ENCODE results near the gene PLA2G4D.

Gene PLA2G4D

DNA sequence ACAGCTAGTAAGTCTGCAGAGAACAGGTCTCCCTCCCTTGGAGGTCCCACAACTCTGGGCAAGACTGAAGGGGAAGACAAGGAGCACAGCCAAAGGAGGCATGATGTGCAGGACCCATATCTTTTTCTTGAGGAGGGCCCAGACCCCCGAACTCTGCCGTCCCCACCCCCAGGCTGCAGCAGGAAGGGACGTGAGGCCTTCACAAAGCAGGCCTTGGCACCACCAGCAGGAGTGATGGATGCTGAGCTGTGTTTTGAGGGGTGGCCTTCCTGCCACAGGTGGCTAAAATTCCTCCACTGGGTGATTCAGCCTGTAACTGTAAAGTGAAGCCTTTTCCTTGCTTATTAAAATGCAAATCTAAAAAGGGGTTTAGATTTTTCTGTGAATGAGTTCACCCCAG, 8.6 kb downstream of the PLA2G4D start:
- H3K4me3 ChIP-seq (replicated peaks; ENCODE audit: low read depth, low read length) = no peak overlapping the region
- DNase-seq (ENCODE audit: extremely low read depth, low read depth) = no peak
- TF ChIP-seq, protein P1, sequence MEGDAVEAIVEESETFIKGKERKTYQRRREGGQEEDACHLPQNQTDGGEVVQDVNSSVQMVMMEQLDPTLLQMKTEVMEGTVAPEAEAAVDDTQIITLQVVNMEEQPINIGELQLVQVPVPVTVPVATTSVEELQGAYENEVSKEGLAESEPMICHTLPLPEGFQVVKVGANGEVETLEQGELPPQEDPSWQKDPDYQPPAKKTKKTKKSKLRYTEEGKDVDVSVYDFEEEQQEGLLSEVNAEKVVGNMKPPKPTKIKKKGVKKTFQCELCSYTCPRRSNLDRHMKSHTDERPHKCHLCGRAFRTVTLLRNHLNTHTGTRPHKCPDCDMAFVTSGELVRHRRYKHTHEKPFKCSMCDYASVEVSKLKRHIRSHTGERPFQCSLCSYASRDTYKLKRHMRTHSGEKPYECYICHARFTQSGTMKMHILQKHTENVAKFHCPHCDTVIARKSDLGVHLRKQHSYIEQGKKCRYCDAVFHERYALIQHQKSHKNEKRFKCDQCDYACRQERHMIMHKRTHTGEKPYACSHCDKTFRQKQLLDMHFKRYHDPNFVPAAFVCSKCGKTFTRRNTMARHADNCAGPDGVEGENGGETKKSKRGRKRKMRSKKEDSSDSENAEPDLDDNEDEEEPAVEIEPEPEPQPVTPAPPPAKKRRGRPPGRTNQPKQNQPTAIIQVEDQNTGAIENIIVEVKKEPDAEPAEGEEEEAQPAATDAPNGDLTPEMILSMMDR (IDR thresholded peaks at IDR 0.05; ENCODE audit: low read depth, low read length, missing control alignments) = no peak

DNA sequence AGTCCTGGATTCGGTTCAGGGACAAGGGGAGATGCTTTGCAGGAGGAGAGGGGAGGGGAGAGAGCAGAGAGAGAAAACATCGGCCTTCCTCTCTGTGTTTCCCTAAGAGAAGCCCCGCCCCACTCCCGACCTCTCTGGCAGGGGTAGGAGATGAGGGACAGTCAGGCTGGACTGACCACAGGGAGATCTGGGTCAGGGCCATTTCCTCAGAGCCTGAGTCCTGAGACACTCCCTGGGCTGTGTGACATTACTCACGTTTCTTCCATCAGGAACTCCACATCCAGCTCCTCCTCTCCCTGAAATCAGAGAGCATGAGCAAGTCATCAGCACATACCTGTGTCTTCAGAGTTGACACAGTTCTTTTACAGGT, 9.1 kb downstream of the PLA2G4D start:
- no peak for DNase-seq (ENCODE audit: extremely low read depth, low read depth)
- TF ChIP-seq, protein P1 (IDR thresholded peaks at IDR 0.05; ENCODE audit: low read depth, low read length, missing control alignments) = no peak
- no peak overlapping the region for H3K4me3 ChIP-seq (replicated peaks; ENCODE audit: low read depth, low read length)

DNA sequence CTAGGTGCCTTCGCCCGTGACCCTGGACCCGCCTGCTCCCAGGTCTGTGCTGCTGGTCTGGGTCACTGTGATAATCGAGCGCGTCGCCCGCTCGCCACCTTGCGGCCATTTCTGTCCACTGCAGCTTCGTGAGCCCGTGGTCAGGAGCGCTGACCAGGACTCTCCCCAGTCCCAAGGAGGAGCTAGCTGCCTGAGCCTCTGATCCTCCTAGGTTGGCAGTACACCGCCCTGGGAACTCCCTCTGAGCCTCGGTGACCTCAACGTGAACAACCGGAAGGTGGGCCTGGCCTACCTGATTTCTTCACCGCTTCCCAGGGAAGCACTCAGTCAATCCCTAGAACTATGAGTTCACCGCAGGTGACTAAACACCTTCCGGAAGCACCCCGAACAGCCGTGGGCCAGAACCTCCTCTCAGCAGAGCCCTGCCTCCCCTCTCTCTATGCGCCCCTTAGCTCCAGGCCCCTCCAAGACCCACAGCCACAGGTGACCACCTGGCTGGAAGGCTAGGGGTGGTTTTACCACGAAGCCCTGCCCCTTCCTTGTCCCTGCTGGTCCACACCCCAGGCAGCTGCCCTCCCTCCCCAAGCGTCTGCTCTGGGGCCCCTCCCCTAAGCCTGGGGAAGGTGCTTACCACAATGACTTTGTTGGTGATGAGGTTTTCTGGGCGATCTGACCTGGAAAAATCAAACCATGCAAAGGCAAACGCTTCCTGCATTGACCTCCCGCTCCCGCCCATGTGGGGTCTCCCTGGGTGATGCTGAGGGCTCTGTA, 9.7 kb downstream of the PLA2G4D start:
- TF ChIP-seq, protein P1 (IDR thresholded peaks at IDR 0.05; ENCODE audit: low read depth, low read length, missing control alignments) = peak; percentile 91
- H3K4me3 ChIP-seq (replicated peaks; ENCODE audit: low read depth, low read length) = no peak overlapping the region
- DNase-seq (ENCODE audit: extremely low read depth, low read depth) = no peak

DNA sequence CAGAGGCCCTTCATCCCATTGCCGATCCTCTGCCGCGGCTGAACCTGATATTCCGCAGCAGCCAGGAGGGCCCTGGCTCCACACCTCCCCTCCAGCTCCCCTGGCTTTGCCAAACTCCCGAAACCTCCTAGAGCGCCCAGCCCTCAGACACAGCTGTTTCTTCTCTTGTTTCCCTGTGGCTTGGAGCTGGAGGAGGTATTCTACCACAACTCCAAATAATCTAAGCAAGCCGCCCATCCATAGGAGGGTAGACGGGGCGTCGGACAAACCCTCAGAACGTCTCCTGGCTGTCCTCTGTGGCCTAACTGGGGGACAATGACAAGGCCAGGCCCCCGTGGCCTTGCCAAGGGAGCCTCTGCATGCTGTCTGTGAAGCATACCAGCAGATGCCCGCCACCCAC, 10.4 kb downstream of the PLA2G4D start:
- H3K4me3 ChIP-seq (replicated peaks; ENCODE audit: low read depth, low read length) = no peak overlapping the region
- TF ChIP-seq, protein P1 (IDR thresholded peaks at IDR 0.05; ENCODE audit: low read depth, low read length, missing control alignments) = no peak
- DNase-seq (ENCODE audit: extremely low read depth, low read depth) = no peak

DNA sequence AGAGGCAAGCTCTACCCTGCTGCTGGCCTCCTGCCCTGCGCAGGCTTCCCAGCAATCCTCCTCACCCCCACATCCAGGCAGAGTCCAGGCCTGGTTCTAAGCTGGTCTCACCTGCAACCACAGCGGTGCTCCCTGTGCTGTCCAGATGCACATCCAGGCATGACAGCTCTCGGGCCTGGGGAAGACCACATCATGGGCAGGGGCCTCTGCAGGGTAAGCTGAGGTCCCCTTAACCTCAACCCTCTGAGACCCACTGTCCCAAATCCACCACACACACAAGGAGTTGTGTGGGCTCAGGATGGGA, 10.8 kb downstream of the PLA2G4D start:
- H3K4me3 ChIP-seq (replicated peaks; ENCODE audit: low read depth, low read length) = no peak overlapping the region
- no peak for DNase-seq (ENCODE audit: extremely low read depth, low read depth)
- TF ChIP-seq, protein P1 (IDR thresholded peaks at IDR 0.05; ENCODE audit: low read depth, low read length, missing control alignments) = no peak

DNA sequence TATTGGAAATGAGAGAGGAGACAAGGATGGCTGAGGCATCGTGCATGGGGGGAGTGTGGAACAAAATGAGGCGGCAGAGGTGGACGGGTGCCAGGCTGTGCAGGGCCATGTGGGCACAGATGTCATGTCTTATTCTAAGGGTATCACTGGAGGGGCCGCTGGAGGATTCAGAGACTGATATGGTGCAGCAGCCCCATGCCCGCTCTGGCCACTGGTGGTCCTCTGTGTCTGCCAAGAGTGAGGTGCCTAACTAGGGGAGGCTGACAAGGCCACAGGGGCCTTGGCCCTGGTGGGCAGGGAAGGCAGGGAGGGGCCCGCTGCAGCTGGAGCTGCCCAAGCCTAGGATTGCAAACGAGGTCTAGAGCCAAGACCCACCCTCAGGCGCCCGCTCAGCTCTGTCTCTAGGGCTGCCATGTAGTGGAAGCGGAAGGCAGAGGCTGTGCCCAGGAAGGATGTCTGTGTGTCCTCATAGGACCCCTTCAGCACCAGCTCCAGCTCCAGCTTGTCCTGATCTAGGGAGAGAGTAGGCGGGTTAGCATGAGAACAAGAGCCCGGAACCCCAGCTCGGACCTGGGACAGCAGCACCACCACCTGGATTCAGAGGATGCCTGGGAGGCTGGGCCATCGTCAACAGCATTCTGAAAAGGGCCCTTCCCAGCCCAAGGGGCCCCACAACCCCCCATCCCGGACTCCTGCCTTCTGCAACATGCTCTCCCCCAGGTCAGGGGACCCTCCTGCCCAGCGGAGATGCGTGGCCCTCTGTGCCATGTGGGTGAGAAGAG, 11.3 kb downstream of the PLA2G4D start:
- TF ChIP-seq, protein P1 (IDR thresholded peaks at IDR 0.05; ENCODE audit: low read depth, low read length, missing control alignments) = no peak
- no peak overlapping the region for H3K4me3 ChIP-seq (replicated peaks; ENCODE audit: low read depth, low read length)
- no peak for DNase-seq (ENCODE audit: extremely low read depth, low read depth)
